ENCODE data around the gene UTRN. TPM values are rescaled to one million over a fixed set of nuclear protein-coding genes. Genes with fewer than 3 reads are reported as not detected.

Gene UTRN
- total and polyA plus RNA-seq, 10 of the 15 experiments (the other 5 are each of a cell fraction or from before 2014, with no cell fraction given), result 1.6 to 52.6 (median 25.5) TPM

DNA sequence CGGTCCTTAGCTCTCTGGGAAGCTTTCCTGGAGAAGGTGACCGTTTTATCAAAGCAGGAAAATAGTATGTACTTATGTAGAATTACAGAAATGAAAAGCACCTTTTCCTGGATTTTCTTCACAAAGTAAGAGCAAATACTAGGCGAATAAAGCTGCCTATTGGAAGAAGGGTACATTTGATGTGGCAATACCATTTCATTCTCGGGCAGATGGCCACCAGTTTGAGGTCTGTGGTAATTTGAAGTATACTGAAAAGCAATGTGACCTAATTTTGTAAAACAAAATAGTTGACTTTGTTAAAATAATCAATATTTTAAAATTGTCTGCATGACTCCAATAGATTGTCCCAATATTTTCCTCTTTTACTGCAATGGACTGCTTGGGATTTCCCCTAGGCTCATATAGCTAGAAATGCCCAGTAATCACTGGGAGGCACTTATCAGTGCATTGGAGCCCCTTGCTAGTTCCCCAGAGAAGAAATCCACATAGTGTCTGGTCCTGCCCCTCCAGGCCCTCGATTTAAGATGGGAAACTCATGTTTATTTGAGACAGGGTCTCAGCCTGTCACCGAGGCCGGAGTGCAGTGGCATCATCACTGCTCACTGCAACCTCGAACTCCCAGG is 7.4 kb upstream of the UTRN start (continued):
- TF ChIP-seq, protein P1, sequence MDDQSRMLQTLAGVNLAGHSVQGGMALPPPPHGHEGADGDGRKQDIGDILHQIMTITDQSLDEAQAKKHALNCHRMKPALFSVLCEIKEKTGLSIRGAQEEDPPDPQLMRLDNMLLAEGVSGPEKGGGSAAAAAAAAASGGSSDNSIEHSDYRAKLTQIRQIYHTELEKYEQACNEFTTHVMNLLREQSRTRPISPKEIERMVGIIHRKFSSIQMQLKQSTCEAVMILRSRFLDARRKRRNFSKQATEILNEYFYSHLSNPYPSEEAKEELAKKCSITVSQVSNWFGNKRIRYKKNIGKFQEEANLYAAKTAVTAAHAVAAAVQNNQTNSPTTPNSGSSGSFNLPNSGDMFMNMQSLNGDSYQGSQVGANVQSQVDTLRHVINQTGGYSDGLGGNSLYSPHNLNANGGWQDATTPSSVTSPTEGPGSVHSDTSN (IDR thresholded peaks at IDR 0.05; ENCODE audit: insufficient replicate concordance, low read depth, low read length), result no peak
- TF ChIP-seq, protein P2, sequence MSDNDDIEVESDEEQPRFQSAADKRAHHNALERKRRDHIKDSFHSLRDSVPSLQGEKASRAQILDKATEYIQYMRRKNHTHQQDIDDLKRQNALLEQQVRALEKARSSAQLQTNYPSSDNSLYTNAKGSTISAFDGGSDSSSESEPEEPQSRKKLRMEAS (IDR thresholded peaks at IDR 0.05; ENCODE audit: low read depth, low read length), result no peak
- TF ChIP-seq MTA3 (IDR thresholded peaks at IDR 0.05; ENCODE audit: borderline replicate concordance, low read length), result no peak
- TF ChIP-seq, protein P3, sequence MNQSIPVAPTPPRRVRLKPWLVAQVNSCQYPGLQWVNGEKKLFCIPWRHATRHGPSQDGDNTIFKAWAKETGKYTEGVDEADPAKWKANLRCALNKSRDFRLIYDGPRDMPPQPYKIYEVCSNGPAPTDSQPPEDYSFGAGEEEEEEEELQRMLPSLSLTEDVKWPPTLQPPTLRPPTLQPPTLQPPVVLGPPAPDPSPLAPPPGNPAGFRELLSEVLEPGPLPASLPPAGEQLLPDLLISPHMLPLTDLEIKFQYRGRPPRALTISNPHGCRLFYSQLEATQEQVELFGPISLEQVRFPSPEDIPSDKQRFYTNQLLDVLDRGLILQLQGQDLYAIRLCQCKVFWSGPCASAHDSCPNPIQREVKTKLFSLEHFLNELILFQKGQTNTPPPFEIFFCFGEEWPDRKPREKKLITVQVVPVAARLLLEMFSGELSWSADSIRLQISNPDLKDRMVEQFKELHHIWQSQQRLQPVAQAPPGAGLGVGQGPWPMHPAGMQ (IDR thresholded peaks at IDR 0.05; ENCODE audit: borderline replicate concordance), result no peak
- TF ChIP-seq, protein P4, sequence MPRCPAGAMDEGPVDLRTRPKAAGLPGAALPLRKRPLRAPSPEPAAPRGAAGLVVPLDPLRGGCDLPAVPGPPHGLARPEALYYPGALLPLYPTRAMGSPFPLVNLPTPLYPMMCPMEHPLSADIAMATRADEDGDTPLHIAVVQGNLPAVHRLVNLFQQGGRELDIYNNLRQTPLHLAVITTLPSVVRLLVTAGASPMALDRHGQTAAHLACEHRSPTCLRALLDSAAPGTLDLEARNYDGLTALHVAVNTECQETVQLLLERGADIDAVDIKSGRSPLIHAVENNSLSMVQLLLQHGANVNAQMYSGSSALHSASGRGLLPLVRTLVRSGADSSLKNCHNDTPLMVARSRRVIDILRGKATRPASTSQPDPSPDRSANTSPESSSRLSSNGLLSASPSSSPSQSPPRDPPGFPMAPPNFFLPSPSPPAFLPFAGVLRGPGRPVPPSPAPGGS (IDR thresholded peaks at IDR 0.05; ENCODE audit: borderline replicate concordance, insufficient read depth, low read depth, low read length, poor library complexity, severe bottlenecking), result no peak
- TF ChIP-seq, protein P5, sequence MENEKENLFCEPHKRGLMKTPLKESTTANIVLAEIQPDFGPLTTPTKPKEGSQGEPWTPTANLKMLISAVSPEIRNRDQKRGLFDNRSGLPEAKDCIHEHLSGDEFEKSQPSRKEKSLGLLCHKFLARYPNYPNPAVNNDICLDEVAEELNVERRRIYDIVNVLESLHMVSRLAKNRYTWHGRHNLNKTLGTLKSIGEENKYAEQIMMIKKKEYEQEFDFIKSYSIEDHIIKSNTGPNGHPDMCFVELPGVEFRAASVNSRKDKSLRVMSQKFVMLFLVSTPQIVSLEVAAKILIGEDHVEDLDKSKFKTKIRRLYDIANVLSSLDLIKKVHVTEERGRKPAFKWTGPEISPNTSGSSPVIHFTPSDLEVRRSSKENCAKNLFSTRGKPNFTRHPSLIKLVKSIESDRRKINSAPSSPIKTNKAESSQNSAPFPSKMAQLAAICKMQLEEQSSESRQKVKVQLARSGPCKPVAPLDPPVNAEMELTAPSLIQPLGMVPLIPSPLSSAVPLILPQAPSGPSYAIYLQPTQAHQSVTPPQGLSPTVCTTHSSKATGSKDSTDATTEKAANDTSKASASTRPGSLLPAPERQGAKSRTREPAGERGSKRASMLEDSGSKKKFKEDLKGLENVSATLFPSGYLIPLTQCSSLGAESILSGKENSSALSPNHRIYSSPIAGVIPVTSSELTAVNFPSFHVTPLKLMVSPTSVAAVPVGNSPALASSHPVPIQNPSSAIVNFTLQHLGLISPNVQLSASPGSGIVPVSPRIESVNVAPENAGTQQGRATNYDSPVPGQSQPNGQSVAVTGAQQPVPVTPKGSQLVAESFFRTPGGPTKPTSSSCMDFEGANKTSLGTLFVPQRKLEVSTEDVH (IDR thresholded peaks at IDR 0.05; ENCODE audit: low read depth, partially characterized antibody), result no peak
- TF ChIP-seq SPI1 (IDR thresholded peaks at IDR 0.05; ENCODE audit: borderline replicate concordance, insufficient read depth, low read depth, low read length), result no peak
- TF ChIP-seq, protein P6, sequence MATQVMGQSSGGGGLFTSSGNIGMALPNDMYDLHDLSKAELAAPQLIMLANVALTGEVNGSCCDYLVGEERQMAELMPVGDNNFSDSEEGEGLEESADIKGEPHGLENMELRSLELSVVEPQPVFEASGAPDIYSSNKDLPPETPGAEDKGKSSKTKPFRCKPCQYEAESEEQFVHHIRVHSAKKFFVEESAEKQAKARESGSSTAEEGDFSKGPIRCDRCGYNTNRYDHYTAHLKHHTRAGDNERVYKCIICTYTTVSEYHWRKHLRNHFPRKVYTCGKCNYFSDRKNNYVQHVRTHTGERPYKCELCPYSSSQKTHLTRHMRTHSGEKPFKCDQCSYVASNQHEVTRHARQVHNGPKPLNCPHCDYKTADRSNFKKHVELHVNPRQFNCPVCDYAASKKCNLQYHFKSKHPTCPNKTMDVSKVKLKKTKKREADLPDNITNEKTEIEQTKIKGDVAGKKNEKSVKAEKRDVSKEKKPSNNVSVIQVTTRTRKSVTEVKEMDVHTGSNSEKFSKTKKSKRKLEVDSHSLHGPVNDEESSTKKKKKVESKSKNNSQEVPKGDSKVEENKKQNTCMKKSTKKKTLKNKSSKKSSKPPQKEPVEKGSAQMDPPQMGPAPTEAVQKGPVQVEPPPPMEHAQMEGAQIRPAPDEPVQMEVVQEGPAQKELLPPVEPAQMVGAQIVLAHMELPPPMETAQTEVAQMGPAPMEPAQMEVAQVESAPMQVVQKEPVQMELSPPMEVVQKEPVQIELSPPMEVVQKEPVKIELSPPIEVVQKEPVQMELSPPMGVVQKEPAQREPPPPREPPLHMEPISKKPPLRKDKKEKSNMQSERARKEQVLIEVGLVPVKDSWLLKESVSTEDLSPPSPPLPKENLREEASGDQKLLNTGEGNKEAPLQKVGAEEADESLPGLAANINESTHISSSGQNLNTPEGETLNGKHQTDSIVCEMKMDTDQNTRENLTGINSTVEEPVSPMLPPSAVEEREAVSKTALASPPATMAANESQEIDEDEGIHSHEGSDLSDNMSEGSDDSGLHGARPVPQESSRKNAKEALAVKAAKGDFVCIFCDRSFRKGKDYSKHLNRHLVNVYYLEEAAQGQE (IDR thresholded peaks at IDR 0.05; ENCODE audit: low read depth, low read length), result no peak
- TF ChIP-seq SREBF1 (IDR thresholded peaks at IDR 0.05; ENCODE audit: low read length), result no peak
- no peak for TF ChIP-seq MYB (IDR thresholded peaks at IDR 0.05; ENCODE audit: borderline replicate concordance, low read depth, low read length)
- no peak for TF ChIP-seq EGR1 (IDR thresholded peaks at IDR 0.05; ENCODE audit: borderline replicate concordance in 1 of 2, low read depth in 2 of 2, low read length in 2 of 2)
- TF ChIP-seq SP1 (IDR thresholded peaks at IDR 0.05; ENCODE audit: low read depth, low read length), result no peak
- TF ChIP-seq, protein P7, sequence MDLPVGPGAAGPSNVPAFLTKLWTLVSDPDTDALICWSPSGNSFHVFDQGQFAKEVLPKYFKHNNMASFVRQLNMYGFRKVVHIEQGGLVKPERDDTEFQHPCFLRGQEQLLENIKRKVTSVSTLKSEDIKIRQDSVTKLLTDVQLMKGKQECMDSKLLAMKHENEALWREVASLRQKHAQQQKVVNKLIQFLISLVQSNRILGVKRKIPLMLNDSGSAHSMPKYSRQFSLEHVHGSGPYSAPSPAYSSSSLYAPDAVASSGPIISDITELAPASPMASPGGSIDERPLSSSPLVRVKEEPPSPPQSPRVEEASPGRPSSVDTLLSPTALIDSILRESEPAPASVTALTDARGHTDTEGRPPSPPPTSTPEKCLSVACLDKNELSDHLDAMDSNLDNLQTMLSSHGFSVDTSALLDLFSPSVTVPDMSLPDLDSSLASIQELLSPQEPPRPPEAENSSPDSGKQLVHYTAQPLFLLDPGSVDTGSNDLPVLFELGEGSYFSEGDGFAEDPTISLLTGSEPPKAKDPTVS (IDR thresholded peaks at IDR 0.05; ENCODE audit: low read depth, low read length), result no peak

Data from GM12878 (cell line).